Medulla oblongata (tissue), 1 donor: ENCODE results near the gene SPRR2D.
A peak's percentile ranks its signal among the peaks of the same experiment; 100 is the strongest.
"Not testable (repeated sequence)": the region's sequence is repeated elsewhere in the genome, so short reads cannot be mapped to it uniquely, and the experiment has no call there.

Experiments
- DNase-seq: peaks from one replicate; pipeline ENCODE4 v3.0.0-alpha.2; 2015; ENCODE audit errors: extremely low spot score

SPRR2D gene

DNA sequence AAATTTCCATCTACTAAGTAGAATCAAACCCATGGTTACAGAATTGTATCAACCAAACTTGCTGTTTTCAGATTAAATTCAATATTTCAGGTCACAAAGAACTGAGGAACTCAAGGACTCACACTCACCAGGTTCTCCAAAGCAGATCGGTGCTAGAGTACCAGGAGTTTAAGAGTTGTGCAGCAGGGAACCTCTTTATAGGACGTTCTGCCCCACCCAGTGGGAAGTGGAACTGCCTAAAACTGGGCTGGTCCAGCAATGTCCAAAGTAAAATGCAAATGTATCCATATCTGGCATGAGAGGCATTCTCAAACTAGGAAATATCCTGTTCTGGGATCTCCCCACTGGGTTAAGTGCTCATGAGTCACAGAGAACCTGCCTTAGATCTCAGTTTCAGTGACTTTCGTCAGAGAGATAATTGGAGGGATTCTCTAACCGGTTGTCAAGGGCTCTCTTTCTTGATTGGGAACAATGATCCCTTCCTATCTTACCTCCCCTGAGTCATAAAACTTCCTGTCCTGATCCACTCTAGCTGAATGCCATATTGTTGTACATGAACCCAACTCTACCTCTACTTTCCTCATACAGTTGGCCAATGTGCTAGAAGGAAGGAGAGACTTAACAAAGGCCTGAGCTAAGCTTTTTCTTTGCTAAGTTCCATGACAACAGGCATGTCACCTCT is at the start of gene SPRR2D:
Gene SPRR2D, minus strand, starts transcription at position 171 of the 682 bp plus-strand sequence. CDS start 774 bp downstream, outside the sequence.
- DNase-seq, result no peak

DNA sequence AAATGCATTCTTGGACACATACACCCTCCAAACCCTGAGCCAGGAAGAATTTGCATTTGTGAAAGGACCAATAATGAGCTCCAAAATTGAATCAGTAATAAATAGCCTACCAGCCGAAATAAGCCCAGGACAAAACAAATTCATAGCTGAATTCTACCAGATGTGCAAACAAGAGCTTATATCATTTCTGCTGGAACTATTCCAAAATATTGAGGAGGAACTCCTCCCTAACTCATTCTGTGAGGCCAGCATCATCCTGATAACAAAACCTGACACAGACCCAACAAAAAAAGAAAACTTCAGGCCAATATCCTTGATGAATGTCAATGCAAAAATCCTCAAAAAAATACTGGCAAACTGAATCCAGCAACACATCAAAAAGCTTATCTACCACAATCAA is 46.7 kb upstream of the SPRR2D start:
- no peak for DNase-seq

DNA sequence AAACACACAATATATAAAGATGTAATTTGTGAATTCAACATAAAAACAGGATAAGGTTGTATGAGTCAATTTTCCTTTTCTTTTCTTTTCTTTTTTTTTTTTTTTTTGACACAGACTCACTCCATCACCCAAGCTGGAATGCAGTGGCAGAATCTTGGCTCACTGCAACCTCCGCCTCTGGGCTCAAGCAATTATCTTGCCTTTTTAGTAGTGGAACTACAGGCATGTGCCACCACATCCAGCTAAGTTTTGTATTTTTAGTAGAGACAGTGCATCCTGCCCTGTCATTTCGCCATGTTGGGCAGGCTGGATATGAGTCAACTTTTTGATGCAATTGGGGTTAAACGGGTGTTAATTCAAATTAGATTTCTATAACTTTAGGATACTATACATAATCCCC is 40.8 kb upstream of the SPRR2D start:
- DNase-seq, result no peak

GRCh38 chr1:153072806-153073726 is 32.1 kb upstream of the SPRR2D start:
- no peak for DNase-seq

DNA sequence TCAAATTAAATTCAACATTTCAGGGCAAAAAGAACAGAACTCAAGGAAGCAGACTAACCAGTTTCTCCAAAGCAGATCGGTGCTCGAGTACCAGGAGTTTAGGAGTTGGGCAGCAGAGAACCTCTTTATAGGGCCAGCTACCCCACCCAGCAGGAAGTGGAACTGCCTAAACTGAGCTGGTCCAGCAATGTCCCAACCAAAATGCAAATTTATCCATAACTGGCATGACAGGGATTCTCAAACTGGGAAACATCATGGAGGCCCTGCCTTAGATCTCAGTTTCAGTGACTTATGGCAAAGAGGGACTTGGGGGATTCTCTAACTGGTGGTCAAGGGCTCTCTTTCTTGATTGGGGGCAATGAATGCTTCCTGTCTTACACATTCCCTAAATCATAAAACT is 30.6 kb upstream of the SPRR2D start, which contains the start of gene SPRR2B:
Gene SPRR2B, minus strand, starts transcription at position 101 of the 400 bp plus-strand sequence. CDS start 772 bp downstream, outside the sequence.
- no peak for DNase-seq

DNA sequence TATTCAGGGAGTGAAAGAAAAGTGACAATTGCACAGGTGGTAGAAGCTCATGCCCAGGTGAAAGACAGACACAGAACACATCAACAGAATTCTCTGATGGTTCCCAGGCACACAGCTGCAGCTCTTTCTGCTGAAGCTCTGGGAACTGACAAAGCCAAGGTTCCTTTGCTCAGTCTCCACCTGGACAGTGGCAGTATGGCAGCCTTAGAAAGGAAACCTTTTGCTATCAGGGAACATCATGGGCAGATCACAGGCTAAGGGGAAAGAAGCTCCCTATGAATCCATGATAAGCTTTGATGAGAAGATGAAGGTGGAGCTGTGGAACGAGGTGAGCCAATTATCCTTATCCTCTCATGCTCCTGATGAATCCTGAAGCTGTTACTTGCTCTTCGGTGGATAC is 29.3 kb upstream of the SPRR2D start:
- no peak for DNase-seq

DNA sequence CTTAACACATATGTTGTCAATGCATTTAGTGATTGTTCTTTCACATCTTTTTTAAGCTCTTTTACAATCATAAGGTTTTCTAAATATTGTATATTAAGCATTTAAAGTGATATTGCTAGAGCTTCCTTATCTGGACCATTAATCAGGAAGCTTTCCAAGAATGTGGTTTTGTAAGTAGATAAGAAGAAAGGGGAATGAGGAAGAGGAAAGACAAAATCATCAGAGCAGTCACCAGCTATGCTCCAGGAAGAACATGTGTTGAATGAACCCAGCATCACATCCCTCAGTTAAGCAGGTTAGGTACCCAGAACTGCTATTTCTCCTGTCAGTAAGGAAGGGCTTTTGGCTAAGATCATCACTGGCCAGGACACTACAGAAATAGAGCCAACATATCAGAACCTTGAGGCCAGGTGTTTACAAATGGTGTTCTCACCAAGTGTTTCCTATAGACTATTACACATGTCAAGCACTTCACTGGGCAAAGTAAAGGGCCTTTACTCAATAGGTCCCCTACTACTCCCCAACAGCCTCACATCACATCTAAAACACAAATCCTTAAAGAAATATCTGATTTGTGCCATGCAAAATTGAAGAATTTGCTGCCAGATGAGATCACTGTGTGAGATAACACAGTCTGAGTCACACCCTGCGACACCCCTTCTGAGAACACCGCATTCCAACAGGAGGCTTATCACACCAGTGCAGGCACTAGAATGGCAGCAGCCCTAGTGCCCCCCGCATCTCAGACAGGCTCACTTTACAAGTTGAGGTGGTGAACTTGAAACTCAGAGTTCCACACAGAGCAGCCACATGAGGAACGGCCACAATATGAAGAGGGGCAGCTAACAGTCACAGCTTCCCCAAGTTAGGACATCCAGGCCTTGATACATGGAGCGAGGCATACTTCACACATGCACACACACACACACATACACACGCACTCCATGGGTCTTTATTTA is 18.2 kb upstream of the SPRR2D start:
- DNase-seq, result no peak

DNA sequence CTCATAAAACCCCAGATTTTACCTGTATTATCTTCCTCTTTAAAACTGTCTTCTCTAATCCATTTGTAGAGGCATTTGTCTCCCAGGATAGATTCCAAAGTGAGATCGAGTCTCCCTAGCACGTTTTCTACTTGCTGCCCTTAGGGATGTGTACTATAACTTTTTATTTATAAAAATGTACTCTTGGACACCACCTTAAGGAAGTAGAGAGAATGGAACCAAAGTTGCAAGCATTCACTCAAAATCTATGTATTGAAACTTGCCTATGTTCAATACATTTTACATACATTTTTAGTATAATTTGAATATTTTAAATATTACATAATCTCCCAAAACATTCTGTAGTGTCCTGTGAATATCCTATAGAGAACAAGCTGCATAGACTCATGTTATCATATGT is 17.2 kb upstream of the SPRR2D start:
- DNase-seq, result no peak

DNA sequence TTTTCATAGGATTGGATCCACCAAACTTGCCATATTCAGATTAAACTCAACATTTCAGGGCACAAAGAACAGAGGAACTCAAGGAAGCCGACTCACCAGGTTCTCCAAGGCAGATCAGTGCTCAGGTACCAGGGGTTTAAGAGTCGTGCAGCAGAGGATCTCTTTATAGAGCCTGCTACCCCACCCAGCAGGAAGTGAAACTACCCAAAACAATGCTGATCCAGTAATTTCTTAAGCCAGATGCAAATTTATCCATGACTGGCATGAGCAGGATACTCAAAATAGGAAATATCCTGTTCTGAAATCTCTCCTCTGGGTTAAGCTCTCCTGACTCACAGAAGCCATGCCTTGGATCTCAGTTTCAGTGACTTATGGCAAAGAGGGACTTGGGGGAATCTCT is 16.5 kb upstream of the SPRR2D start, which contains the start of gene SPRR2A:
Gene SPRR2A, minus strand, starts transcription at position 138 of the 400 bp plus-strand sequence. CDS start 777 bp downstream, outside the sequence.
- DNase-seq, result no peak

DNA sequence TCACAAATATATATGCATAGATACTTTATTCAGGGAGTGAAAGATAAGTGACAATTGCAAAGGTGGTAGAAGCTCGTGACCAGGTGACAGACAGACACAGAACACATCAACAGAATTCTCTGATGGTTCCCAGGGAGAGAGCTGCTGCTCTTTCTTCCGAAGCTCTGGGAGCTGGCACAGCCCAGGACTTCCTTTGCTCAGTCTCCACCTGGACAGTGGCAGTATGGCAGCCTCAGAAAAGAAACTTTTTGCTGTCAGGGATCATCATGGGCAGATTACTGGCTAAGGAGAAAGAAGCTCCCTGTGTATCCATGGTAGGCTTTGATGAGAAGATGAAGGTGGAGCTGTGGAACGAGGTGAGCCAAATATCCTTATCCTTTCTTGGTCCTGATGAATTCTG is 15.2 kb upstream of the SPRR2D start:
- not testable (repeated sequence) for DNase-seq

DNA sequence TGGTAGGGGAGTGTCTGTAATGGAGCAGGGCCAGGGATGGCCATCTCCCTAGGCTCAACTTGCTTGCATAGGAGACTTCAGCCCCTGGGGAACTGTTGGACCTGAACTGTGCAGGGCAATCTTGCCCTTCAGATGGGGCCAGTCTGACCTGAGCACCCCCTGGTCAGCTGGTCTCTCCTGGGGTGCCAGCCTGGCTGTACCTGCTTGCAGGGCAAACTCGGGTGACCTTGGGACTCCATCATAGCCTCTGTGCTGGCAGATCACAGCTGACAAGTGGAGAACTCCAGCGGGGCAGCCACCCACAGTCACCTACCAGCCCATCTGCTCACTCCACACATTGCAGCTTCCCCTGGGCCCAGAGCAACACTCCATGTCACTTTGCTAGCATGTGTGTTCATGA is 8.3 kb upstream of the SPRR2D start:
- DNase-seq, result no peak

- DNase-seq, result no peak
These were observed 5.7 kb downstream of the SPRR2D start for GRCh38 chr1:153035211-153035610.

GRCh38 chr1:153032677-153033308 is 8.1 kb downstream of the SPRR2D start:
- peak; percentile 60 for DNase-seq

DNA sequence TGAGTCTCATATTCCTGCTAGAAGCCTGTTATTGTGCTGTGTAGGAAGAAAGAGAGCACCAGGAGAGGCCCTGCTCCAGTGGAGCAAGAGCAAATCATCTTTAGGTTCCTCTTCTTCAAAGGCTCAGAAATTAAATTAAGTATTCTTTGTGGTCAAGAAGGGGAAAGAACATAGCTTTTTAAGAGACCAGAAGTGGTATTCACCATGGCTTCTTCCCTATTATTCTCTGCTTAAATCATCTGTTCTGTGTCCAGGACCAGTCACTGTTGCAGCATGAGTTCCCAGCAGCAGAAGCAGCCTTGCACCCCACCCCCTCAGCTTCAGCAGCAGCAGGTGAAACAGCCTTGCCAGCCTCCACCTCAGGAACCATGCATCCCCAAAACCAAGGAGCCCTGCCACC is 8.8 kb downstream of the SPRR2D start:
- no peak for DNase-seq

DNA sequence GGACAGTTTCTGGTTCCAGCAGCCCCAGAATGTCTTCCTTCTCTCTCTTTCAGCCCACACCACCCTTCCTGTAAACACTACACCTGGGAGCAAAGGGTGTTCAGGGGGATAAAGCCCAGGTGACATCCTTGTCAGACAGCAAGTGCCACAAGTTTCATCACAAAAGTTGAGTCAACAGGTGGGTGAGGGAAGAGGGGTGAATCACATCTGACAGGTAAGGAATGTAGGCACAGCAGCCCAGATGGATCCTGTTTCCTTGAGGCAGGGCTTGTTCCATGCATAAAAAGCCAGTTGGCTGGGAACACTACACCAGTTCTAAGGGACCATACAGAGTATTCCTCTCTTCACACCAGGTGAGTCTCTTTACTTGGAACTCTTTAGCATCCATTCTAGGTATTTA is 10.0 kb downstream of the SPRR2D start, which contains the start of gene SPRR1B:
Gene SPRR1B, plus strand, starts transcription at position 309 of the 400 bp plus-strand sequence. CDS start 1,143 bp downstream, outside the sequence.
- no peak for DNase-seq

DNA sequence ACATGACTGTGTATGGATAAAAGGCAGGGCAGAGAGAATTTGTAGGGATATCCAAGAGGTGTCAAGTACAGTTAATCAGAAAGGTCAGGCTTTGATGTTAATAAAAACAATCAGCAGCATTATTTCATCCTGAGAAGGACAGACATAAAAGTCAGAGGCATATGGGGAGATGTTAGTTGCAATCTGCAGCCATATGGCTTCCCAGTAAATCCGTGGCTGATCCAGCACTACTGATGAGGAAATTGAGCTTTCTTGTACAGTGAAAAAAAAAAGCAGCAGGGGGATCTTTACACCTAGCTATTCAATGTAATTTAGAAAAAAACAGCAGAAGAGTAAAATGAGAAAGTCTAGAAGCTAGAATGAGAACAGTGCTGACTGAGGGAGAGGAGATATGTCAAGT is 12.2 kb downstream of the SPRR2D start:
- DNase-seq, result no peak

GRCh38 chr1:153025797-153026196 is 15.1 kb downstream of the SPRR2D start:
- no peak for DNase-seq

- DNase-seq, result no peak
These were observed 16.5 kb downstream of the SPRR2D start for GRCh38 chr1:153024413-153024812.

- no peak for DNase-seq
These were observed 17.8 kb downstream of the SPRR2D start for GRCh38 chr1:153023109-153023508.

- DNase-seq, result not testable (repeated sequence)
These were observed 18.6 kb downstream of the SPRR2D start for GRCh38 chr1:153022340-153022739.

DNA sequence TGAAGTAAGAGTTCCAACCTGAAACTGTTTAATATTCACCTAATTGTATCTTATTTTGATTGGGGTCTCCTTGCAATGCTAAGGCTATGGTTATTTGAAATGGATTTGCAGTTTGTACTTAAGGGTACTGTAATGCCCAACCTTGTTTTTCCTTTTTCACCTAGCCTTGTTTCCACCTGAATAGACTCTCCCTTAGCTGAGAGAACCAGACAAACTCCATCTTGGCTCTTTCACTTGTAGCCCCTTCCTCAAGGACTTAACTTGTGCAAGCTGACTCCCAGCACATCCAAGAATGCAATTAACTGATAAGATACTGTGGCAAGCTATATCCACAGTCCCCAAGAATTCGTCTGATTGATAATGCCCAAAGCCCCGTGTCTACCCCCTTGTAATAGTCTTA is 19.1 kb downstream of the SPRR2D start:
- not testable (repeated sequence) for DNase-seq
